Activated naive CD8-positive, alpha-beta T cell treated with anti-CD3 and anti-CD28 coated beads, Interleukin-2, amount 50 U/mL, for 24 hours (primary cell): Measurements from ENCODE around the gene REM1.
A peak's percentile ranks its signal among the peaks of the same experiment; 100 is the strongest.

Source experiments
- ATAC-seq: fragments of 150-1000 bp; cut with Tn5 transposase; one replicate; pipeline ENCODE4 v1.10.0; 2021
- DNase-seq: peaks from one replicate; pipeline ENCODE4 v3.0.0; 2021
- H3K27ac Mint-ChIP-seq: one replicate; pipeline ENCODE4 v1.8.0; 2021; ENCODE audit warnings: mild to moderate bottlenecking, mixed read lengths
- H3K27me3 Mint-ChIP-seq: one replicate; pipeline ENCODE4 v1.8.0; 2021; ENCODE audit warnings: mixed read lengths
- H3K36me3 Mint-ChIP-seq: one replicate; pipeline ENCODE4 v1.8.0; 2021; ENCODE audit warnings: low read depth, mixed read lengths
- H3K4me1 Mint-ChIP-seq: one replicate; pipeline ENCODE4 v1.8.0; 2021; ENCODE audit warnings: mixed read lengths
- H3K4me3 Mint-ChIP-seq: one replicate; pipeline ENCODE4 v1.8.0; 2021; ENCODE audit warnings: mild to moderate bottlenecking, moderate library complexity, mixed read lengths
- H3K9me3 Mint-ChIP-seq: one replicate; pipeline ENCODE4 v1.8.0; 2021; ENCODE audit warnings: mixed read lengths

The REM1 gene

GRCh38 chr20:31473331-31474096, 1.6 kb upstream of the REM1 start:
- Mint-ChIP-seq H3K4me1 (peaks cover 16% of the 10 kb centered on the region), H3K36me3 (no peaks in the 10 kb centered on the region), H3K27me3 (peaks cover 48% of the 10 kb centered on the region), H3K27ac (no peak overlapping the region), H3K4me3 (no peak overlapping the region), H3K9me3 (no peaks in the 10 kb centered on the region)
- no peak for DNase-seq
- no peak for ATAC-seq

GRCh38 chr20:31474097-31474436, 1.0 kb upstream of the REM1 start:
- Mint-ChIP-seq H3K9me3 (no peaks in the 10 kb centered on the region), H3K27ac (no peak overlapping the region), H3K4me1 (peaks cover 16% of the 10 kb centered on the region), H3K36me3 (no peaks in the 10 kb centered on the region), H3K4me3 (peak overlapping the region; percentile 14), H3K27me3 (peaks cover 49% of the 10 kb centered on the region)
- DNase-seq (no peak), ATAC-seq (peak; percentile 90)

GRCh38 chr20:31475472-31476293, 595 bp downstream of the REM1 start:
- H3K4me1 Mint-ChIP-seq: peaks cover 16% of the 10 kb centered on the region
- no peak overlapping the region for H3K27ac Mint-ChIP-seq
- DNase-seq (no peak), ATAC-seq (no peak)
- no peaks in the 10 kb centered on the region for H3K36me3 Mint-ChIP-seq
- H3K27me3 Mint-ChIP-seq: peaks cover 53% of the 10 kb centered on the region
- no peaks in the 10 kb centered on the region for H3K9me3 Mint-ChIP-seq
- no peak overlapping the region for H3K4me3 Mint-ChIP-seq

- H3K4me1 Mint-ChIP-seq: peaks cover 16% of the 10 kb centered on the region
- no peak for DNase-seq
- H3K9me3 Mint-ChIP-seq: no peaks in the 10 kb centered on the region
- H3K27me3 Mint-ChIP-seq: peaks cover 55% of the 10 kb centered on the region
- H3K4me3 Mint-ChIP-seq: no peak overlapping the region
- no peak overlapping the region for H3K27ac Mint-ChIP-seq
- ATAC-seq: no peak
- H3K36me3 Mint-ChIP-seq: no peaks in the 10 kb centered on the region
Measured at GRCh38 chr20:31476294-31476585, 1.2 kb downstream of the REM1 start.

GRCh38 chr20:31476643-31477215, 1.6 kb downstream of the REM1 start:
- Mint-ChIP-seq H3K27me3 (peaks cover 59% of the 10 kb centered on the region), H3K4me1 (peaks cover 16% of the 10 kb centered on the region), H3K9me3 (no peaks in the 10 kb centered on the region), H3K36me3 (no peaks in the 10 kb centered on the region), H3K4me3 (no peak overlapping the region), H3K27ac (no peak overlapping the region)
- ATAC-seq (no peak), DNase-seq (no peak)

GRCh38 chr20:31484001-31484400, 8.9 kb downstream of the REM1 start:
- no peak for DNase-seq
- Mint-ChIP-seq H3K9me3 (no peaks in the 10 kb centered on the region), H3K4me3 (no peak overlapping the region), H3K36me3 (no peaks in the 10 kb centered on the region), H3K4me1 (peaks cover 24% of the 10 kb centered on the region), H3K27ac (no peak overlapping the region), H3K27me3 (peaks cover 42% of the 10 kb centered on the region)
- ATAC-seq: no peak

- Mint-ChIP-seq H3K9me3 (no peaks in the 10 kb centered on the region), H3K36me3 (no peaks in the 10 kb centered on the region), H3K27me3 (peaks cover 37% of the 10 kb centered on the region), H3K4me1 (peaks cover 24% of the 10 kb centered on the region), H3K27ac (peak overlapping the region; percentile 46), H3K4me3 (peak overlapping the region; percentile 45)
- peak; percentile 51 for DNase-seq
- ATAC-seq: peak; percentile 55
Measured at GRCh38 chr20:31485450-31486339, 10.6 kb downstream of the REM1 start.

GRCh38 chr20:31488115-31488514, 13.0 kb downstream of the REM1 start:
- DNase-seq: no peak
- Mint-ChIP-seq H3K27me3 (peaks cover 28% of the 10 kb centered on the region), H3K4me3 (no peak overlapping the region), H3K36me3 (no peaks in the 10 kb centered on the region), H3K9me3 (no peaks in the 10 kb centered on the region), H3K27ac (no peak overlapping the region), H3K4me1 (peaks cover 24% of the 10 kb centered on the region)
- ATAC-seq: no peak

GRCh38 chr20:31489152-31489551, 14.1 kb downstream of the REM1 start:
- Mint-ChIP-seq H3K36me3 (no peaks in the 10 kb centered on the region), H3K4me3 (no peak overlapping the region), H3K27me3 (peaks cover 22% of the 10 kb centered on the region), H3K9me3 (no peaks in the 10 kb centered on the region), H3K27ac (no peak overlapping the region), H3K4me1 (peaks cover 24% of the 10 kb centered on the region)
- ATAC-seq: no peak
- DNase-seq: no peak

GRCh38 chr20:31490752-31491151, 15.7 kb downstream of the REM1 start:
- no peak for DNase-seq
- no peak overlapping the region for H3K4me3 Mint-ChIP-seq
- ATAC-seq: no peak
- H3K9me3 Mint-ChIP-seq: no peaks in the 10 kb centered on the region
- peaks cover 14% of the 10 kb centered on the region for H3K27me3 Mint-ChIP-seq
- H3K27ac Mint-ChIP-seq: no peak overlapping the region
- H3K36me3 Mint-ChIP-seq: no peaks in the 10 kb centered on the region
- H3K4me1 Mint-ChIP-seq: peaks cover 14% of the 10 kb centered on the region

GRCh38 chr20:31494131-31494530, 19.0 kb downstream of the REM1 start:
- Mint-ChIP-seq H3K27ac (no peak overlapping the region), H3K9me3 (no peaks in the 10 kb centered on the region), H3K27me3 (peaks cover 9% of the 10 kb centered on the region), H3K4me1 (no peaks in the 10 kb centered on the region), H3K36me3 (no peaks in the 10 kb centered on the region), H3K4me3 (no peak overlapping the region)
- DNase-seq (no peak), ATAC-seq (no peak)

GRCh38 chr20:31496761-31497295, 21.7 kb downstream of the REM1 start:
- peaks cover 9% of the 10 kb centered on the region for H3K27me3 Mint-ChIP-seq
- no peak overlapping the region for H3K4me3 Mint-ChIP-seq
- ATAC-seq (no peak), DNase-seq (no peak)
- no peaks in the 10 kb centered on the region for H3K9me3 Mint-ChIP-seq
- no peak overlapping the region for H3K27ac Mint-ChIP-seq
- H3K36me3 Mint-ChIP-seq: no peaks in the 10 kb centered on the region
- no peaks in the 10 kb centered on the region for H3K4me1 Mint-ChIP-seq

GRCh38 chr20:31497838-31498540, 22.9 kb downstream of the REM1 start:
- no peak overlapping the region for H3K27ac Mint-ChIP-seq
- no peaks in the 10 kb centered on the region for H3K4me1 Mint-ChIP-seq
- no peak for DNase-seq
- H3K36me3 Mint-ChIP-seq: no peaks in the 10 kb centered on the region
- peaks cover 9% of the 10 kb centered on the region for H3K27me3 Mint-ChIP-seq
- no peak for ATAC-seq
- H3K4me3 Mint-ChIP-seq: no peak overlapping the region
- H3K9me3 Mint-ChIP-seq: no peaks in the 10 kb centered on the region

- Mint-ChIP-seq H3K27ac (no peak overlapping the region), H3K4me3 (no peak overlapping the region), H3K36me3 (no peaks in the 10 kb centered on the region), H3K27me3 (peaks cover 10% of the 10 kb centered on the region), H3K9me3 (no peaks in the 10 kb centered on the region), H3K4me1 (peaks cover 3% of the 10 kb centered on the region)
- ATAC-seq (no peak), DNase-seq (no peak)
Measured at GRCh38 chr20:31500527-31500926, 25.4 kb downstream of the REM1 start.
